HG03159 (cell line): Measurements from ENCODE around the gene NRG2.

Experiments used
- ATAC-seq: cut with Tn5 transposase; IDR thresholded peaks from one replicate; pipeline ENCODE4 v1.9.1; 2021; ENCODE audit warnings: mild to moderate bottlenecking, moderate library complexity; ENCODE audit not compliant: unreplicated experiment

NRG2 gene

DNA sequence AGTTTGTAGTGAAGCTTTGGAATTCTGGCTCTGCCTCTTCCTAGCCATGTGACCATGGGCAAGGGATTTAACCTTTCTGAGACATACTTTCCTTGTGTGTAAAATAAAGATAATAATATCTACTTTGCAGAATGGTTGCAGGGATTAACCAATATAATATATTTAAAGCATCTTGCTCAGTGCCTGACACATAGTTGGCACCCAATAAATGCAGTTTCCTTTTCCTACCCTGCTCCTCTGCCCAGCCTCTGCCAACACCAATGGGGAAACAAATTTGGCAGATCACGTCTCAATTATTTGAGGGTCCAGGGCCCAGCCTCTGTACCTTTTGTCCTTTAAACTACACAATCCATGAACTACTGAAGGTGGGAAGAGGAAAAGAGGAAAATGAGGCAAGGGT, 91.1 kb downstream of the NRG2 start:
- ATAC-seq: no peak

DNA sequence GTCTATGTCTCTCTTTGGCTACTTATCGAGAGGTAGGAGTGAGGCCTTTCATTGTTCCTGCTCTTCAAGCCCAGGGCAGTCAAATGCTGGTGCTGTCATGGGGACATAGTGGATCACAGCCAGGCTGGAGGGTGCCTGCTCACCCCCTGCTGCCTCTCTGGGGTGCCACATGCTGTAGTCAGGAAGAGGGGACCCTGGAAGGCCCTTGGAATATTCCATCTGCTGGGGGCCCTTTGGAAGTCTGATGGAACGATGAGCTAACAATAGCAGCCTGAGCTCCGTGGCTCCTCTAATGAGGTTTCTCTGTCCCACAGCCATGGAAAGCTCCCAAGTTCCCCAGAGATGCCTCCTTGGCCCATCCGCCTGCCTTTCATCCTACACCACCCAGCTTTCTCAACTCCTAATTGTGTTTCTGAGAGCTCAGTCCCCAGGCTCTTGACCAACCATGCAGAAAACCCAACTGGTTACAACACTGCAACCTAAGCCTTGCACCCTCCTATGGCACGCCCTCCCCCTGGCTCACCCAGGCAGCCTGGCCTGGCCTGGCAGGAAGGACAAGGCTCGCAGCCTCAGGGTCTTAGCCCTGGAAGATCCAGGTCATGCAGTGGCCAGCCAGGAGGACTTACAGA, 91.7 kb downstream of the NRG2 start:
- ATAC-seq: no peak

DNA sequence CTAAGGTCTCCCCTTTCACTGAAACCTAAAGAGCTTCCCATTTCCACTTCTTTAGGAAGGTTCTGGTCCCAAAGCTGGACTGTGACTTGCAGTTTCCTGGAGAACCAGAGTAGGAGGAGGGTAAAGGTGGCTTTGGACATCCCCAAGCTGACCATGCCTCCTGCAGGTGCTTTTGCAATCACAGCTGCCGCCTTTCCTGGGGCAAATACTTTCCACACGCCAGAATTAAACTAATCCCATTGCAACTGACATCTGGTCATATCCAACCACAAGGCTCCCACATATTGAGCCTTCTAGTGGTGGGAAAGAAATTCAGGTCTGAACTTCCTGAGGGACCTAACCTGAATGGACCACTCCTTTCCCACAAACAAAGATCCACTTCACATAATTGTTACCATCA, 92.7 kb downstream of the NRG2 start:
- ATAC-seq: no peak

DNA sequence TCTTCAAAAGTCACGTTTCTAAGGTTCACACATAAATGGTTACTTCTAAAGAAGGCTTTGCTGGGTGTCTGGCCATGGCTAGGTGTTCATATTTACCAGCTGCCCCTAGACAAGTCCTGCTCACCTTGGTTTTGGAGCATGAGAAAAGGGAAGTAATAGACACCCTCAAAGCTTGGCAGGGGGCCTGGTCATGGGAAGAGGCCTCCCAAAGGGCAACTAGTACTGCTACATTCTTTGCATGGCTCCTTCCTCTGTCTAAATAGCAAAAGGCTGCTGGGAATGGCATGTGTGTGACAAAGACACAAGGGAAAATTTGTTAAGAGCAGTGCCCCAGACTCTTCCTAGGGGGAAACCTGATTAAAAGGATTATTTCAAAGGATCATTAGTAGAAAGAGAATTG, 93.4 kb downstream of the NRG2 start:
- no peak for ATAC-seq

DNA sequence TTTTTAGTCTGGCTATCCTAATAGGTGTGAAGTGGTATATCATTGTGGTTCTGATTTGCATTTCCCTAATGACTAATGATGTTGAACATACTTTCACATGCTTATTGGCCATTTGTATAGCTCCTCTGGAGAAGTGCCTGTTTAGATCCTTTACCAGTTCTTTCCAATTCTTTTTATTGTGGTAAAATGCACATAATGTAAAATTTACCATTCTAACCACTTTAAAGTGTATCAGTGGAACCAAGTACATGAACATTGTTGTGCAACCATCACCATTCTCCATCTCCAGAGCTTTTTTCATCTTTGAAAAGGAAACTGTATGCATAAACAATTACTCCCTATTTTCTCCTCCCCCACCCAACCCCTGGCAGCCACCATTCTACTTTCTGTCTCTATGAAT, 95.4 kb downstream of the NRG2 start:
- ATAC-seq: no peak

DNA sequence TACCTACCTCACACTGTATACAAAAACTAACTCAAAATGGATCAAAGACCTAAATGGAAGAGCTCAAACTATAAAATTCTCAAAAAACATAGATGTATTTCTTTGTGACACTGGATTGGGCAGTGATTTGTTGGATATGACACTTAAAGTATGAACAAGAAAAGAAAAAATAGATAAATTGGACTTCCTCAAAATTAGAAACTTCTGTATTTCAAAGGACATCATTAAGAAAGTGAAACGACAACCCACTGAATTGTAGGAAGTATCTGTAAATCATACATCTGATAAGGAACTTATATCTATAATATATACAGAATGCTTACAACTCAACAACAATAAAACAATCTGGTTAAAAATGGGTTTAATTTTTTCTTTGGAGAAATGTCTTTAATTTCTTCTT, 96.7 kb downstream of the NRG2 start:
- ATAC-seq: no peak

DNA sequence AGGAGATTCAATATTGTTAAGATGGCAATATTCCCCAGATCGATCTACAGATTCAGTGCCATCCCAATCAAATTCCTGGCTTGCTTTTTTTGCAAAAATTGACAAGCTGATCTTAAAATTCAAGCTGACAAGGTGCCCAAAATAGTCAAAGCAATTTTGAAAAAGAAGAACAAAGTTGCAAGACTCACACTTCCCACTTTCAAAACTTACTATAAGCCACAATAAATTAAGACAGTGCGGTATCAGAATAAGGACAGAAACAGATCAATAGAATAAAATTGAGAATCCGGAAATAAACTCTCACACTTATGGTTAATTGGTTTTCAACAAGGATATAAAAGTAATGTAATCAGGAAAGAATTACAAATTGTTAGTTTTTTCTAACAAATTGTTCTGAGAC, 97.1 kb downstream of the NRG2 start:
- no peak for ATAC-seq

DNA sequence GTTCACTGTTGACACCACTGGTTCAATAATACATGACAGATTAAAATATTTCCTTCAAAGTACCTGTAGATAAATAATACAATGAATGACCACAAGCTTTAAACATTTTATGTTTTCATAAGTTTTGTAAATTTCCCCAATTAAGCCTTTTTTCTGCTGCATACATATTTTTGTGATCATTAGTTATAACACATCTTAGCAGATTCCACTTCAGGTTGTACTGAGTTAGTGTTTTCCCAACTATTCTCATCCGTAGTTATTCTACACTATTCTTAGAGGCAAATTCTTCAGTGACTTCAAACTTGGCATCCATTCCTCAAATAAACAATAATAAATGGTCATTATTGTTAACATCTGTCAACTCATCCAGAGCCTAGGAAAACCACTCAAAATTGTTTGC, 100.9 kb downstream of the NRG2 start:
- ATAC-seq: no peak

DNA sequence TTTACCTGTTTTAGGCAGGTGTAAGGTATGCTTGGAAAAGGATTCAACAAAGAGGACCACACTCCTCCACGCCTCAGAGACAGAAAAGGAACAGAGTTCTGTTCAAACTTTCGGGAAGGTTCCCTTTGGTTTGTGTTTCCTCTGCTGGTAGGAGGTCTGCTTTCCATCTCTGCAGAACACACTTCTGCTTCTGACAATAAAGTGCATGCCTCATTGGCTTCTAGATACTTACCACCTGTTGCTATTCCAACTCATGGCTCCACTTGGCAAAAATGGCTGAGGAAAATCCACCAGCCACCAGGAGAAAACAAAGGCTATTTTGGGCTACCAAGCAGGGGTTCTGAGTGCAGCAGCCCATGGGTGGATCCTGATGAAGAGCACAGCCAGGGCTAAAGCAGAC, 112.7 kb downstream of the NRG2 start:
- ATAC-seq: no peak

DNA sequence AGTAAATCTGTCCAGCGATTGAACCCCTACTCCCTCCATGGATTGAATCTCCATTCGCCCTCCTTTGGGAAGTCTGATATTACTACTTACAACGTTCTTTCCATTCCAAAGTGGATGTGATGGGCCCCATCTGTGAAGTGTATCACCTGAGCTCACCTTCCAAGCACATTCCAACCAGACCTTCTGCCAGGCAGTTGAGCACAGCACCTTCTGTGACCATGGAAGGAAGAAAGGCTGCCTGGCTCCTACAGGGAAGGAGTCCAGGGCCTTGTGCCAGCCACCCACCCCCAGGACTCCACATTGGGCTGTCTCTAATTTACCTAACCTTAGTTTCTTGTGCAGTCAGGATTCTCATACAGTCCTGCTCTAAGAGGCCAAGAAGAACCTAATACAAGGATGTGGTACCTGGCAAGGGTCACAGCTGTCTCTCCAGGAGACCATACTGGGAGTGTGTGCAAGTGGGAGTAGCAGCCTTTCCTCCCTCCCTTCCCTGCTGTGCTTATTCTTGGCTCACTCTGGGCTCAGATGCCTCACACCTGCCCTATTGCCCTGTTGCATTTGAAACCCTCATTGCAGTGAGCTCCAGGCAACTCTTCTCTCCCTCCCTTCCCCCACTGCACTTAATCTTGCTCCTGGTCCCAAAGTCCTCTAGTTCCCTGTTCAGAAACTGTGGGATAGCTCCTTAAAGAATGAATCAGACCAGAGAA, 116.1 kb downstream of the NRG2 start:
- no peak for ATAC-seq

DNA sequence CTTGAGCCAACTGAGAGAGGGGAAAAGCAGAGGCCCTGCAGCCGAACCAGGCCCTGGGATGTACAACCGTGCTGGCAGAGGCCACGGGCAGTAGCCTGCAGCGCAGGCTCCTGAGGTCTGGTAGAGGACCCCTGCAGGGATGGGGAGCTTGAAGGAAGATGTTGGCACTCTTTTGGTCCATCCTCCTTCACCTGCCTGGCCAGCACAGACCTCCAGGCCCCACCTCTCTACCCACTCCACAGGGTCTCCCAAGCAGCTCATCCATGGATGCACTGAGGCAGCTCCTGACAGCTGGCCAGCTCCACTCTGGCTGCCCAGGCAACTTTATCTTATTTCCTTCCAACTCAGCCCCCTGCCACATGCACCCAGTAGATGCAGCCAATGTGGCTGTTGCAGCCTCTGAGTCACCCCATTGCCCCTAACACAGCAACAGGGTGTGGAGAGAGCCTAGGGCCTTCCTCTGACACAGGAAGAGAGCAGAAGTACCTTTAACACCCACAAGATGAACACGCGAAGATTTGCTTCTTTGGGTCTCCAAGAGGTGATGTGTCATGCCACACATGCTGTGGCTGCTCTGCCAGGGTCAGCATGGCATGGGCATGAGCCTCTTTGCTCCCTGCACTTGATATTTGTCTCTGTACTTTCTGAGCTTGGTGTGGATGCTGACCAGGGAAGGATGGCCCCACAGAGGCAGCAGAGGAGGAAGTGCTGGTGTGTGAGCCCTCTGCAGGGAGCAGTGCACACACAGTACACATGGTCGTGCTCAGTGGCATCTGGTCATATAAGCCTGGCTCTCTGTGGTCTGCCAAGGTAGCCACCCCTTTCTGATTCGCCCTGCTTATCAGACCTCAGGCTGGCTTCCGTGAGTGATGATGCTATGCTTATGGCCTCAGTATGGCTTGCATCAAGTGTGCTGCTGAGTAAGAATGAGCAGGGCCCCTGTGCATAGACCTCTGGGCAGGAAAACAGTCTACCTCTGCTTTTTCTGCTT, 117.2 kb downstream of the NRG2 start:
- ATAC-seq: no peak

DNA sequence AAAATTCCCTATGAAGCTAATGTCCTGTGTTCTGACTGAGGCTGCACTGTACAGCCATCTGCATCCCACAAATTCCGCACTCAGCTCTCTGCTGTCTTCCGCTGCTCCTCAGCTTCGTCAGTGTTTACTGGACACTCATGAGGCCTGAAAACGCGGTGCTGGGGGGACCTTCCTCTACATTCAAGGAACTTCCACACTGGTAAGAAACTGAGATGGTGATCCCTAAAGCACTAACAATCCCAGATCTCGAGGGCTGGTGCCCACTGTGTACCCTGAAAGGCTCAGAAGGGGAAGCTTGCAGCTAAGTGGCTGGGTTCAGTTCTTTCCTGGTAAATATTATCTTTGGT, 117.9 kb downstream of the NRG2 start:
- ATAC-seq: no peak

DNA sequence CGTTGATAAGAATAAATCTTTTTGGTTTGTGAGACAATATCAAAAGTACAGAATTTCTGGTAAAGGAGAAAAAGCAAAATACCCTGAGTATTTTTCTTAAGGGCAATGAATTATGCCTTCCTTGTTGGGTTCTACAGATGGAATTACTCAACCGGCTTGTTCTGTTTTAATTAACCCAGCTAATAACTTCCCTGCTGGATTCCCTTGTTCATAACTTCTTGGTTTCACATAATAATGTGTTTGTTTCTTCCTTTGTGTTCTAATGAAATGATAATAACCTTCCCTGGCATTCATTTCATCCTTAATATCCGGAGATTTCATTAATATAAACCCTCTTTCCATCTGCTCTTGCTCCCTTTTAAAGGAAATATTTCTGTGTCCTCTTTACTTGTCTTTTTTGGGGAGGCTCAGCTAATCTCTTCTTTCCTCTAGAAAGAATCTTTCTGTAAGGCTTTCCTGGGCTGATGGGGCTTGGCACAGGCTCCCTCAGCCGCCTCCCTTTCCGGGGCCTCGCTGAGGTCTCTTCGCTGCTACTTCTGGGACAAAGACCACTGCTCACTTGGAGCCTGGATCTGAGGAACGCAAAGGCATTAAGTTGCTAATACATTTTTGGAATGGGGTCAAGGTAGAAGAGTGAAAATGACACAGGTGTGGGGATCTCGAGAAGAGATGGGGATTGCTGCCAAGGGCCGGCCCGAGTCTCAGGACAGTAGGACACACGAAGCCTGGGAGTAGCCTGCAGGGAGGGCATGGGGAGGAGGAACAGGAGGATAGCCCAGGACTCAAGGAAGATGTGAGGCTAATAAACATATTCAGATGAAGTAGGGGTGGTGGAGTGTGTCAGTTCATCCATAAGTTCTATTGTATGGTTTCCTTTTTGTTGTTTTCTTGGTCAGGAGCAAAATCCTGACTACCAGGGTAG, 118.5 kb downstream of the NRG2 start:
- no peak for ATAC-seq

DNA sequence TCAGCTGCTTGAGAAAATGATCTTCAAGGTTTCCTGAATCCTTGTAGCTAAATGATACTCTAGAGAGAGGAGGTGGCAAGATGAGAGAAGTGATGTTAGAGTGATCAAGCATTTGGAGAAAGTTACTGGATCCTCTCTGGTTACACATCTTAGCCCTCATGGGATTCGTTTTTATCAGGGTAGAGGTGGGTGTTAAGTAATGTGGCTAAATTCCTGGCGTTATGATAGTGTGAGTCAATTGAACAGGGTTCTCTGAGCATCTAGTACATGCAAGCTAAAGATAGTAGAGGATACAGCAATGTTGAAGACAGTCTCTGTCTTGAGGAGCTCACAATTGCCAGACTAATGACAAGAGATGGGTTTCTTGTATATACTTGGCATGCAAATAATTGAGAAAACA, 123.8 kb downstream of the NRG2 start:
- no peak for ATAC-seq

DNA sequence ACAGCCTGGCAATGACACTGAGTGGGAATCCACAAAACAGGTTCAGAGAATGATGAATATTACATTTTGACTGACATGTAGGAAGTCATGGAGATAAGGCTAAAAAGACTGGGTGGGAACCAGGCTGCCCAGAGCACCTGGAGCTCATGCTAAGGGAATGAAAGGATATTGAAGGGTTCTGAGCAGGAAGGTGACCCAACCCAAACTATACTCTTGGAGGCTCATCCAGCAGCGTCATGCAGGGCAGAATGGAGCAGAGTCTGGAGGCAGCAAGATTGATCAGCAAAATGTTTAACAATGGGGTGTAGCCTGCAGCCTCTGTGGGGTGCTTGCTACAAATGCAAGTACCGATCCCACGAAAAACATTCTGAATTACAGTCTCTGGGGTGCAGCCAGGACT, 127.3 kb downstream of the NRG2 start:
- ATAC-seq: no peak

DNA sequence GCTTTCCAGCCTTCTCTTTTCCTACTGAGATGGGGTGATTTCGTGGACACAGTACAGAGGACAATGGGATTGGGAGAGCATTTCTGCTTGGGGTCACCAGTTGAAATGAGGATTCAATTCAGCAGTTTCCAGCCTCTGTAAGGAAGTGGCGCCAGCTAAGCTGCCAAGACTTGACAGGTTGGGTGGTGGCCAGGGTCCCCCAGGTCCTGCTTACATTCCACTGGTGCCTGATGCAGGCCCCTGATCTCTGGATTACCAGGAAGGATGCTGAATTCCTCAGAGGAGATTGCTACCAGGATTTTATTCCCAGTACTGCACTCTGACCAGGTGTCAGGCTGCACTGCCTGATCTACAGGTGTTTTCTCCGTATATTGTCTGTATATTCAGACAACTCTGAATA, 127.8 kb downstream of the NRG2 start:
- ATAC-seq: no peak

DNA sequence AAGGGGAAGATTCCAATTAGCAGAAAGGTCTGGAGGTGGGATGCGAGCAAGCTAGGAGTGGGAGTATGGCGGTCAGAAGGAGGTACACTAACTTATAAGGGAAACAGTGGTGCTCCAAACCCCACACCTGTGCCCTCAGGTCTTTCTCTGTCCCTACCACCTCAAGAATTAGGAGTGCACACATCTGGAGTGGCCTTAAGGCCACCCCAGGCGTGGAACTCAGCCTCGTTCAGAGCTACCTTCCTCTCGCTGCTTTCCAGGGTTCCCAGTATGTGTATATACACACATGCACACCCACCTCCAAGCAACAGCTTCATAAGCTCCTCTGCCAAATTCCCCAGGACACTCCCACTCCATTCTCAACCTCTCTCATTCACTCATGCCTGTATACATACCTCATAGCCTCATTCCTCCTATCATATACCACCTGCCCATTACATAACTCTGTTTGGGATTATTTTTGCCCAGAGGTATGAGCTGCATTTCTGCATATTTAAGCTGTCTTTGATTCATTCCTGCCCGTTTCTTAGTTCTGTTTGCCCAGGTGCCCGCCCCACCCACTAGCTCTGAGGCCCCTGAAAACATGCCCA, 128.8 kb downstream of the NRG2 start:
- no peak for ATAC-seq

DNA sequence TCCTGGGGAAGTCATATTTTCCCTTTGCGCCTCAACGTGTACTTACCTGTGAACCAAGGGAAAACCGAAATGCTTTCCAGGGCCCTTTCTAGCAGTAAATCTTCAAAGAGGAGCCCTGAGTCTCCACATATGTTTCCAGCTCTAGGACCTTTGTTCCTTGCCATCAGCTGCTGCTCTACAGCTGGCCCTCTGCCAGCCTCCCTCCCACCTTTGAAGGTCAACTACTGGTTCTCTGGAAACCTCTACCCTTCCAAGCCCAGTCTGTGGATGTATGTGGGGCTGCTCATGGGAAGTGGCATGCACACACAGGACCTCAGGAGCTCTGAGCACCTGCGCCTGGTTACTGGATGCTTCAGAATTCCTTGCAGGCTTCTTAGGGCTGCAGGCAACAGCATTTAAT, 130.3 kb downstream of the NRG2 start:
- ATAC-seq: no peak

DNA sequence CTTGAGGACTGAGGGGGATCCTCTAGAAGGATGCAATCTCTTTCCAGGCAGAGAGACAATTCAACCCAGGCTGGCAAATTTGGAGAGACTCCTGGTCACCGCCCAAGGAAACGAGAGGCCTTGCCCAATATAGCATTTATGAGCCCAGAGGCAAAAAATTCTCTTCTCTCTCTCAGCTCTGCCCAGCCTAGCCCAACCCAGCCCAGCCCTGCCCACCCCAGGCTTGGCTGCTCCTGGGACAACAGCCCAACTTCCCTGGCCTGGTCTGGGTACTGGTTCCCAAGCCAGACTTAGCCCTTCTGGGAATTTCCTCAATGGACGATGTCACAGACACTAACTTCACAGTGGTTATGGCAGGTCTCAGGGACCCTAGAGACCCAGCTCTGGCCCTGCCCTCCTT, 130.9 kb downstream of the NRG2 start:
- ATAC-seq: no peak

DNA sequence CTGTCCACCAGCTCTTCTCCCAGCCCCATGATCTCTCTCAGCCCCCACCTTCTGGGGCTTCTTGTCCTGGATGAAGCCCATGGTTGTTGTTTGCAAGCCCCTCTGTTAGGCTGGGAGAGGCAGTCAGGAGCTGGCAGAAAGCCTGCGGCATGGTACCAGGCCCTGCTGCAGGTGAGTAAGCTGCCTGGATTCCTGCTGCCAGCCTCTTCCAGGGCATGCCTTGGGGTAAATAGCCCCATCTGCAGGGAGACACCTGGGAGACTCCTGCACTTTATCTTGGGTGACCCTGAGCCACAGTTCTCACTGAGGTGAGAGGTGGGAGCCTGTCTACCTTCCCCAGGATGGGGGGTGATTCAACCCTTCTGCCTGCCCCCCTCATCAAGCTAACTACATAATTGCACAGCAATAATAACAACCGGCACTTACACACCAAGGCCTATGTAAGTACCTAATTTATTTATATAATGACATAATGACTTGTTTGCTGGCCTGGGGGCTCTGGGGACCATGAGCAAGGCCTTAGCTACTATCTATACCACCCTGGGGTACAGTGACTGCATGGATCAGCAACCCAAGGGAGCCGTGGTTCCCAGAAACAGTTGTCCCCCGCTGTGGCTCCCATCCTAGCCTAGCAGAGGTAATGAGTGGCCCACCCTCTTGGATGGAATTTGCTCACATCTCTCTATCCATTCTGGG, 131.5 kb downstream of the NRG2 start:
- no peak for ATAC-seq
